DND-41 (cell line): ENCODE results near the gene CNTLN.

Experiments
- ATAC-seq: fragments of 200-7000 bp; cut with Tn5 transposase; 3 replicates; pipeline ENCODE4 v1.9.1; 2021; ENCODE audit warnings: low read depth; ENCODE audit not compliant: insufficient read depth
- DNase-seq: peaks from one replicate; pipeline ENCODE4 v3.0.0-alpha.2; 2020
- H2AFZ ChIP-seq: 2 replicates; pipeline ENCODE4 v1.6.0; 2012; ENCODE audit warnings: low read depth, low read length
- H3K27ac ChIP-seq: 2 replicates; pipeline ENCODE4 v1.5.1; 2012; ENCODE audit warnings: low read length, inconsistent platforms
- H3K27me3 ChIP-seq: fragments of 200-600 bp; sonication (generic); 2 replicates; pipeline ENCODE4 v1.6.0; 2012; ENCODE audit warnings: low read length, mild to moderate bottlenecking, inconsistent platforms; ENCODE audit not compliant: insufficient read depth, poor library complexity
- H3K36me3 ChIP-seq: 2 replicates; pipeline ENCODE4 v1.5.1; 2012; ENCODE audit warnings: low read length, inconsistent platforms; ENCODE audit not compliant: insufficient read depth
- H3K4me1 ChIP-seq: 2 replicates; pipeline ENCODE4 v1.5.1; 2012; ENCODE audit warnings: mild to moderate bottlenecking, low read length; ENCODE audit not compliant: insufficient read depth
- H3K4me2 ChIP-seq: 2 replicates; pipeline ENCODE4 v1.6.0; 2012; ENCODE audit warnings: mild to moderate bottlenecking, moderate library complexity, low read length, inconsistent platforms; ENCODE audit not compliant: insufficient read depth
- H3K4me3 ChIP-seq, 2 experiments: fragments of 200-600 bp in 1 of 2; shearing (Covaris generic) in 1 of 2; 2 replicates each; pipeline ENCODE4 v1.5.1; 2012 to 2016; ENCODE audit warnings: inconsistent platforms in 2 of 2, low read length in 2 of 2, mild to moderate bottlenecking in 2 of 2, low read depth in 1 of 2, moderate library complexity in 1 of 2
- H3K79me2 ChIP-seq: 2 replicates; pipeline ENCODE4 v1.6.0; 2012; ENCODE audit warnings: low read length, inconsistent platforms; ENCODE audit not compliant: insufficient read depth
- H3K9ac ChIP-seq: 2 replicates; pipeline ENCODE4 v1.6.0; 2012; ENCODE audit warnings: low read depth, mild to moderate bottlenecking, inconsistent platforms, low read length, moderate library complexity
- H3K9me3 ChIP-seq: 2 replicates; pipeline ENCODE4 v1.5.1; 2012; ENCODE audit warnings: low read length, moderate library complexity, mild to moderate bottlenecking, inconsistent platforms; ENCODE audit not compliant: insufficient read depth, severe bottlenecking
- H4K20me1 ChIP-seq: 2 replicates; pipeline ENCODE4 v1.6.0; 2012; ENCODE audit warnings: low read length; ENCODE audit not compliant: insufficient read depth
- EZH2 ChIP-seq: IDR thresholded peaks from 3 replicates; pipeline ENCODE4 v1.6.1; 2012; ENCODE audit warnings: borderline replicate concordance, low read depth, mild to moderate bottlenecking, moderate library complexity, low read length, inconsistent platforms; ENCODE audit not compliant: severe bottlenecking
- TF ChIP-seq, protein P1 (sequence below): IDR thresholded peaks from 2 replicates; pipeline ENCODE4 v1.5.1; 2012; ENCODE audit warnings: borderline replicate concordance, low read length, moderate library complexity, mild to moderate bottlenecking; ENCODE audit not compliant: poor library complexity, severe bottlenecking; ENCODE audit errors: extremely low read depth

The CNTLN gene

DNA sequence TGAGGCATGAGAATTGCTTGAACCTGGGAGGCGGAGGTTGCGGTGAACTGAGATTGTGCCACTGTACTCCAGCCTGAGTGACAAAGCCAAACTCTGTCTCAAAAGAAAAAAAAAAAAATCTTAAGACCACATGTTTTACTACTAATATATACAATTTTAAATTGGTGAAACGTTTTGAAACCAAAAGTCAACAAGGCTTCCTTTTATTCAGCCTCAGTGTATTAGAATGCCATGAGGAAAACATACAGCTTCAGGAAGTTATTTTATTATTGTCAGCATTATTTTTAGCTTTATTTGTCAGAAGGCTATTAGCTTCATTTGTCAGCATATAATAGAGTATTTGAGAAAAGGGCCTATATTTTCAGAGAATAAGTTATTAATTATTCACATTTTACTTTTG lies 280.1 kb downstream of the CNTLN start:
- no peaks in the 10 kb centered on the region for H3K27me3 ChIP-seq
- H3K9ac ChIP-seq: no peak overlapping the region
- ATAC-seq (no peak), DNase-seq (no peak)
- no peak overlapping the region for H3K4me3 ChIP-seq
- no peaks in the 10 kb centered on the region for H3K79me2 ChIP-seq
- no peaks in the 10 kb centered on the region for H3K9me3 ChIP-seq
- no peak overlapping the region for H3K27ac ChIP-seq
- H3K4me1 ChIP-seq: no peaks in the 10 kb centered on the region
- H2AFZ ChIP-seq: no peak overlapping the region
- H4K20me1 ChIP-seq: no peaks in the 10 kb centered on the region
- TF ChIP-seq, protein P1, sequence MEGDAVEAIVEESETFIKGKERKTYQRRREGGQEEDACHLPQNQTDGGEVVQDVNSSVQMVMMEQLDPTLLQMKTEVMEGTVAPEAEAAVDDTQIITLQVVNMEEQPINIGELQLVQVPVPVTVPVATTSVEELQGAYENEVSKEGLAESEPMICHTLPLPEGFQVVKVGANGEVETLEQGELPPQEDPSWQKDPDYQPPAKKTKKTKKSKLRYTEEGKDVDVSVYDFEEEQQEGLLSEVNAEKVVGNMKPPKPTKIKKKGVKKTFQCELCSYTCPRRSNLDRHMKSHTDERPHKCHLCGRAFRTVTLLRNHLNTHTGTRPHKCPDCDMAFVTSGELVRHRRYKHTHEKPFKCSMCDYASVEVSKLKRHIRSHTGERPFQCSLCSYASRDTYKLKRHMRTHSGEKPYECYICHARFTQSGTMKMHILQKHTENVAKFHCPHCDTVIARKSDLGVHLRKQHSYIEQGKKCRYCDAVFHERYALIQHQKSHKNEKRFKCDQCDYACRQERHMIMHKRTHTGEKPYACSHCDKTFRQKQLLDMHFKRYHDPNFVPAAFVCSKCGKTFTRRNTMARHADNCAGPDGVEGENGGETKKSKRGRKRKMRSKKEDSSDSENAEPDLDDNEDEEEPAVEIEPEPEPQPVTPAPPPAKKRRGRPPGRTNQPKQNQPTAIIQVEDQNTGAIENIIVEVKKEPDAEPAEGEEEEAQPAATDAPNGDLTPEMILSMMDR: no peak
- TF ChIP-seq EZH2: no peak
- H3K36me3 ChIP-seq: peaks cover 12% of the 10 kb centered on the region
- no peak overlapping the region for H3K4me2 ChIP-seq

DNA sequence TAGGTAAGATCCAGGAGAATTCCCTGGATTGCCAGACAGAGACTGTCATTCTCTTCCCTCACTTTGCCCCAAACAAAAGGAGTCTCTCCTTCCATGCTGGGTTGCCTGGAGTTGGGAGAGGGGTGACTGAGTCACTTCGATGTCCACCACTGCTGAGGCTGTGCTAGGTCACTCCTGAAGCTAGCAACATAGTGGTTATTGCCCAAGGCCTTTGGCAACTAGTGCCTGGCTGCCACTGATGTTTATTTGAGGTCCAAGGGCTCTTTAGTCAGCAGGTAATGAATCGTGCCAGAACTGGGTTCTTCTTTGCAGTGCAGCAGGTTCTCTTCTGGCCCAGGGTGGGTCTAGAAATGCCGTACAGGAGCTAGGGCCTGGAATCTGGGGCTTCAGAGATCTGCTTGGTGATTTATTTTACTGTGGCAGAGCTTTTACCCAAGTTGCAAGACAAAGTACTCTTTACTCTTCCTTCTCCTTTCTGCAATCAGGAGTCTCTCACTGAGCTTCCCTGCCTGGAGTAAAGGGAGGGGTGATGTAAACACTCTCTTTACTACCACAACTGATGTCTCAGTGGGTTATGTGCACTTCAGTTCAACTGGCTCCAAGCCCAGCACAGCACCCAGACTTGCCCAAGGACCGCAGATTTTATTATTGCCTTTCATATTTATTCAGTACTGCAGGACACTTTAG lies 288.3 kb downstream of the CNTLN start:
- Histone ChIP-seq H3K4me1 (no peaks in the 10 kb centered on the region), H3K4me3 (no peak overlapping the region), H3K36me3 (peaks cover 4% of the 10 kb centered on the region; the same call in 1 of the 2 replicates), H2AFZ (no peak overlapping the region), H3K4me2 (no peak overlapping the region), H3K27me3 (no peaks in the 10 kb centered on the region), H3K9me3 (no peaks in the 10 kb centered on the region), H4K20me1 (no peaks in the 10 kb centered on the region), H3K79me2 (no peaks in the 10 kb centered on the region), H3K27ac (no peak overlapping the region), H3K9ac (no peak overlapping the region)
- DNase-seq (no peak), ATAC-seq (no peak)
- TF ChIP-seq, protein P1: no peak
- TF ChIP-seq EZH2: no peak

DNA sequence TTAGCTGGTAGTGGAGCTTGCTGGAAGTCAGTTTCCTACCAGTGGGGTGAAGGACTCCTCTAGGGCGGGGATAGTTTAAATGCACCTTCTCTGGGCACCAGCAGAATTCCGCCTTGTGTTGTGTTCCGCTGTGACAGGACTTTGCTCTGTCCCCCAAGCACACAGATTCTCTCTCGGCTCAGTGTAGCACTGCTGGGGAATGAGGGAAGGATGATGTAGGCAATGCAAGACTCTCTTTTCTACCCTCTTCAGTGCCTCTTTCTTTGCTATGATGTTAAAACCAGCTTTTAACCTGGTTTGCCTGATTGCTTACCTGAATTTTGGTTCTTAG lies 288.8 kb downstream of the CNTLN start:
- Histone ChIP-seq H3K4me2 (no peak overlapping the region), H3K36me3 (peaks cover 4% of the 10 kb centered on the region; the same call in 1 of the 2 replicates), H3K4me1 (no peaks in the 10 kb centered on the region), H3K9me3 (no peaks in the 10 kb centered on the region), H3K27ac (no peak overlapping the region), H3K9ac (no peak overlapping the region), H3K4me3 (no peak overlapping the region), H3K79me2 (no peaks in the 10 kb centered on the region), H2AFZ (no peak overlapping the region), H3K27me3 (no peaks in the 10 kb centered on the region), H4K20me1 (no peaks in the 10 kb centered on the region)
- DNase-seq (no peak), ATAC-seq (no peak)
- TF ChIP-seq, protein P1: no peak
- TF ChIP-seq EZH2: no peak

DNA sequence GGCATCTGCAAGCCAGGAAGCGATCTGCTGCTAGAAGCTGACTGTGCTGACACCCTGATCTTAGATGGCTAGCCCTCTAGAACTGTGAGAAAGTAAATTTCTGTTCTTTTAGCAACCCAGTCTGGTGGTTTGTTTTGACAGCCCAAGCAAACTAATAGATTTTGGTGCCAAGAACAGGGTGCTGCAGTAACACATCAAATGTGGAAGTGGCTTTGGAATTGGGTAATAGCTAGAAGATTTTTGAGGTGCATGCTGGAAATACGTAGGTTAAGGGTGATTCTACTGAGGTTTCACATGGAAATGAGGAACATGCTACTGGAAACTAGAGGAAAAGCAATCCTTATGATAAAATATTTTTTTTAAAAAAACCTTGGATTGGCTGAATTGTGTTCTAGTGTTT lies 290.5 kb downstream of the CNTLN start:
- H3K9me3 ChIP-seq: no peaks in the 10 kb centered on the region
- ATAC-seq: no peak
- no peaks in the 10 kb centered on the region for H3K4me1 ChIP-seq
- no peak overlapping the region for H3K9ac ChIP-seq
- no peak overlapping the region for H3K27ac ChIP-seq
- H2AFZ ChIP-seq: no peak overlapping the region
- H3K27me3 ChIP-seq: no peaks in the 10 kb centered on the region
- DNase-seq: no peak
- H3K36me3 ChIP-seq: peaks cover 4% of the 10 kb centered on the region; the same call in 1 of the 2 replicates
- no peak overlapping the region for H3K4me3 ChIP-seq
- H4K20me1 ChIP-seq: no peaks in the 10 kb centered on the region
- H3K4me2 ChIP-seq: no peak overlapping the region
- H3K79me2 ChIP-seq: no peaks in the 10 kb centered on the region
- TF ChIP-seq, protein P1: no peak
- TF ChIP-seq EZH2: no peak
